GM12878 (cell line): ENCODE measurements around the gene PRELID2. TPM values are rescaled to one million over a fixed set of nuclear protein-coding genes. Genes with fewer than 3 reads are reported as not detected.

Experiments used
- ATAC-seq: fragments of 200-7000 bp; cut with Tn5 transposase; 3 replicates; pipeline ENCODE4 v1.9.1; 2020; ENCODE audit warnings: mild to moderate bottlenecking, moderate library complexity
- BruUV-seq: library from RNA; stranded (reverse); fragments of 400-500 nt; replicated peaks from 2 replicates; lab custom pipeline; 2021; lab: Mats Ljungman, UMichigan
- CTCF ChIA-PET: fragments of 300-600 bp; sonication (Branson Sonifier 250); formaldehyde crosslinking; extraction: SDS; loops from one replicate; lab custom pipeline; 2021; ENCODE audit warnings: inconsistent platforms; lab: Yijun Ruan, JAX
- POLR2A ChIA-PET: fragments of 350-600 bp; formaldehyde crosslinking; extraction: SDS; loops from one replicate; lab custom pipeline; 2021; ENCODE audit warnings: inconsistent platforms; lab: Charles Lee
- RAD21 ChIA-PET: fragments of 300-600 bp; sonication (Branson Sonifier 250); formaldehyde crosslinking; loops from one replicate; lab custom pipeline; 2023; ENCODE audit warnings: antibody characterized with exemption; ENCODE audit not compliant: unreplicated experiment; lab: Charles Lee
- SMC1A ChIA-PET: fragments of 300-600 bp; sonication (Branson Sonifier 250); formaldehyde crosslinking; loops from one replicate; lab custom pipeline; 2023; ENCODE audit not compliant: unreplicated experiment, uncharacterized antibody; lab: Charles Lee
- DNase-seq: peaks from one replicate; pipeline ENCODE4 v3.0.0-alpha.2; 2011; ENCODE audit warnings: low read depth, low spot score
- FAIRE-seq: peaks from 3 replicates; lab custom pipeline; 2011; peaks lifted over from hg19 to GRCh38; lab: Jason Lieb, UNC
- H2AFZ ChIP-seq: 2 replicates; pipeline ENCODE4 v1.6.0; 2011; ENCODE audit warnings: low read depth, low read length, control low read depth; ENCODE audit not compliant: control insufficient read depth
- H3K27ac ChIP-seq: 2 replicates; pipeline ENCODE4 v1.5.1; 2011; ENCODE audit warnings: control low read depth; ENCODE audit not compliant: control insufficient read depth, insufficient read depth
- H3K27me3 ChIP-seq, 2 experiments: replicated peaks in 1 of 2; 2 replicates each; pipeline versions ENCODE4 v1.6.0 to v1.6.1; 2011; ENCODE audit warnings: low read length in 1 of 2; ENCODE audit not compliant: control insufficient read depth in 2 of 2, insufficient read depth in 2 of 2
- H3K36me3 ChIP-seq, 2 experiments: 2 replicates each; pipeline ENCODE4 v1.5.1; 2011; ENCODE audit warnings: low read length in 1 of 2; ENCODE audit not compliant: control insufficient read depth in 2 of 2, insufficient read depth in 2 of 2
- H3K4me1 ChIP-seq: 2 replicates; pipeline ENCODE4 v1.6.1; 2011; ENCODE audit warnings: mild to moderate bottlenecking, low read length, moderate library complexity, mixed read lengths; ENCODE audit not compliant: control insufficient read depth, insufficient read depth
- H3K4me2 ChIP-seq: 2 replicates; pipeline ENCODE4 v1.6.0; 2011; ENCODE audit warnings: control low read depth; ENCODE audit not compliant: control insufficient read depth, insufficient read depth
- H3K4me3 ChIP-seq: fragments of 200-600 bp; sonication (generic); 2 replicates; pipeline ENCODE4 v1.5.1; 2016
- H3K79me2 ChIP-seq: 2 replicates; pipeline ENCODE4 v1.6.0; 2011; ENCODE audit warnings: low read length; ENCODE audit not compliant: control insufficient read depth, insufficient read depth
- H3K9ac ChIP-seq: 2 replicates; pipeline ENCODE4 v1.8.0; 2011; ENCODE audit warnings: low read length, control low read depth, mixed read lengths; ENCODE audit not compliant: control insufficient read depth, insufficient read depth
- H3K9me3 ChIP-seq: replicated peaks from 3 replicates; pipeline ENCODE4 v1.5.1; 2011; ENCODE audit warnings: mild to moderate bottlenecking, low read length; ENCODE audit not compliant: control insufficient read depth, insufficient read depth
- H4K20me1 ChIP-seq: 2 replicates; pipeline ENCODE4 v1.6.0; 2011; ENCODE audit not compliant: control insufficient read depth, insufficient read depth
- CREB1 ChIP-seq: IDR thresholded peaks from 2 replicates; pipeline ENCODE4 v1.6.1; 2012; ENCODE audit warnings: low read depth, mild to moderate bottlenecking, inconsistent platforms
- CREM ChIP-seq: IDR thresholded peaks from 2 replicates; pipeline ENCODE4 v1.6.1; 2014; ENCODE audit warnings: antibody characterized with exemption, low read depth
- EZH2 ChIP-seq: IDR thresholded peaks from 2 replicates; pipeline ENCODE4 v1.6.1; 2012; ENCODE audit warnings: low read depth, mild to moderate bottlenecking, control low read depth, inconsistent platforms, low read length, borderline replicate concordance; ENCODE audit not compliant: control insufficient read depth
- HCFC1 ChIP-seq: fragments of 150-350 bp; IDR thresholded peaks from 2 replicates; pipeline ENCODE4 v1.6.1; 2014; ENCODE audit warnings: low read length
- HDGF ChIP-seq: fragments of 450-650 bp; IDR thresholded peaks from 2 replicates; pipeline ENCODE4 v1.6.1; 2016; ENCODE audit warnings: antibody characterized with exemption
- NBN ChIP-seq: fragments of 450-650 bp; IDR thresholded peaks from 2 replicates; pipeline ENCODE4 v1.6.1; 2016
- POLR2AphosphoS2 ChIP-seq: IDR thresholded peaks from 2 replicates; pipeline ENCODE4 v1.6.1; 2011; ENCODE audit warnings: low read depth, mild to moderate bottlenecking, low read length, improper control_type of control experiment, moderate library complexity
- SIN3A ChIP-seq: IDR thresholded peaks from 2 replicates; pipeline ENCODE4 v1.6.1; 2012; ENCODE audit warnings: low read depth, low read length, improper control_type of control experiment
- STAT3 ChIP-seq: IDR thresholded peaks from 2 replicates; pipeline ENCODE4 v1.6.1; 2011; ENCODE audit warnings: low read depth, low read length, improper control_type of control experiment
- TBL1XR1 ChIP-seq: IDR thresholded peaks from 2 replicates; pipeline ENCODE4 v1.6.1; 2012; ENCODE audit warnings: low read depth, low read length, improper control_type of control experiment
- YY1 ChIP-seq: IDR thresholded peaks from 2 replicates; pipeline ENCODE4 v1.6.1; 2011; ENCODE audit warnings: low read depth, mild to moderate bottlenecking, low read length
- ZNF207 ChIP-seq: fragments of 450-650 bp; IDR thresholded peaks from 2 replicates; pipeline ENCODE4 v1.6.1; 2014; ENCODE audit warnings: antibody characterized with exemption, mild to moderate bottlenecking, borderline replicate concordance
- ZSCAN29 ChIP-seq: fragments of 450-650 bp; IDR thresholded peaks from 2 replicates; pipeline ENCODE4 v1.6.1; 2017; ENCODE audit warnings: mild to moderate bottlenecking, moderate library complexity
- WGBS: methylation state at CpG from one replicate; pipeline ENCODE4 v1.1.6; 2016; ENCODE audit warnings: low lambda C conversion rate; ENCODE audit not compliant: insufficient replicate concordance, insufficient coverage; ENCODE audit errors: missing lambda C conversion rate; 5-methylcytosine and 5-hydroxymethylcytosine counted together
- in situ Hi-C: fragments of 300-500 bp; cut with MboI; formaldehyde crosslinking; loops from 9 replicates; pipeline ENCODE4 v1.14.3; 2018; ENCODE audit warnings: mixed read lengths
- intact Hi-C: fragments of 100-400 bp; cut with micrococcal nuclease; formaldehyde crosslinking; loops from one replicate; pipeline ENCODE4 v1.14.2; 2022; ENCODE audit not compliant: unreplicated experiment
- polyA plus RNA-seq, 11 experiments: library from polyadenylated mRNA; depleted of rRNA in 4 of 11; unstranded in 6 of 11; stranded (reverse) in 5 of 11; fragments of >200 nt; fragmentation: Nextera tagmentation in 4 of 11; fragmentation: Illumina TruSeq in 1 of 11; extraction: Ambion mirVana in 4 of 11; extraction: Trizol in 1 of 11; gene quantifications; 1 replicate in 1 of 11; 2 replicates in 10 of 11; pipeline versions ENCODE4 v1.2.1 to v1.2.3, GENCODE V29; 2011 to 2016; ENCODE audit warnings: inconsistent platforms in 2 of 11, missing spikeins in 2 of 11, low read depth in 1 of 11
- total RNA-seq, 4 experiments: library from RNA; depleted of rRNA in 3 of 4; stranded (reverse); fragments of >200 nt in 3 of 4; fragmentation: Illumina TruSeq in 1 of 4; extraction: Trizol in 1 of 4; gene quantifications; 2 replicates each; pipeline versions ENCODE4 v1.2.1 to v1.2.3, GENCODE V29; 2013 to 2021
- TF ChIP-seq, protein P1 (sequence below): IDR thresholded peaks from 2 replicates; pipeline ENCODE4 v1.6.1; 2012; ENCODE audit warnings: low read depth, low read length, improper control_type of control experiment
- TF ChIP-seq, protein P2 (sequence below): IDR thresholded peaks from 2 replicates; pipeline ENCODE4 v1.6.1; 2011; ENCODE audit warnings: borderline replicate concordance, low read depth, mild to moderate bottlenecking, moderate library complexity, mixed read lengths, low read length; ENCODE audit not compliant: insufficient read depth; ENCODE audit errors: extremely low read length

PRELID2 gene
- total and polyA plus RNA-seq, 10 of the 15 experiments (the other 5 are each of a cell fraction or from before 2014, with no cell fraction given), result 0.07 to 0.31 (median 0.13) TPM; not detected in 5

DNA sequence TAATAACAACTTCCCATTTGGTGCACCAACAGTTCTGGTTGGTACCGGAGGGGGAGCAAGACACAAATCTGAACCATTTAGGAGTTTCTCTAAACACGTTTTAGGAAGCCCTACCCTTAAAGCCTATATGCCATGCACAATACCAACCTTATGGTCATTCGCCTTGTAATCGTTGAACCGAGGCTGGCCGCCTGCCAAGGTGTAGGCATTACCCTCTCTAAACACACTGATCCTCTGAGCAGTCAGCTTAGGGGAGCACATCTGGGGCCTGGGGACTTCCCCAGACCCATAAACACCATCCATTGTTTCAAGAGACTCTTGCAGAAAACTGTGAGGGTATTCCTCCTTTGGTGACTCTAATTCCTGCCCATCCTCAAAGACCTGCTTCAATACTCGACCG is 37.3 kb upstream of the PRELID2 start:
- ChIA-PET SMC1A (no interaction called here), CTCF (no interaction called here), POLR2A (no interaction called here), RAD21 (no interaction called here)
- Histone ChIP-seq H3K27ac (no peak overlapping the region), H2AFZ (no peak overlapping the region), H3K4me3 (no peak overlapping the region), H3K9ac (no peak overlapping the region), H3K27me3 (no peaks in the 10 kb centered on the region), H3K4me1 (no peaks in the 10 kb centered on the region), H3K79me2 (no peaks in the 10 kb centered on the region), H3K36me3 (no peaks in the 10 kb centered on the region), H3K9me3 (no peaks in the 10 kb centered on the region), H4K20me1 (no peaks in the 10 kb centered on the region), H3K4me2 (no peak overlapping the region)
- 31% methylated on average over 8 of the region's 8 CpGs for WGBS
- DNase-seq, result no peak
- in situ Hi-C loops (no loop called here), intact Hi-C loops (no loop called here)
- no peak for ATAC-seq
- no TSS peak for BruUV-seq
- FAIRE-seq, result no peak
- TF ChIP-seq EZH2 (no peak), TBL1XR1 (no peak), STAT3 (no peak)
- TF ChIP-seq, protein P1, sequence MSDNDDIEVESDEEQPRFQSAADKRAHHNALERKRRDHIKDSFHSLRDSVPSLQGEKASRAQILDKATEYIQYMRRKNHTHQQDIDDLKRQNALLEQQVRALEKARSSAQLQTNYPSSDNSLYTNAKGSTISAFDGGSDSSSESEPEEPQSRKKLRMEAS, result no peak

DNA sequence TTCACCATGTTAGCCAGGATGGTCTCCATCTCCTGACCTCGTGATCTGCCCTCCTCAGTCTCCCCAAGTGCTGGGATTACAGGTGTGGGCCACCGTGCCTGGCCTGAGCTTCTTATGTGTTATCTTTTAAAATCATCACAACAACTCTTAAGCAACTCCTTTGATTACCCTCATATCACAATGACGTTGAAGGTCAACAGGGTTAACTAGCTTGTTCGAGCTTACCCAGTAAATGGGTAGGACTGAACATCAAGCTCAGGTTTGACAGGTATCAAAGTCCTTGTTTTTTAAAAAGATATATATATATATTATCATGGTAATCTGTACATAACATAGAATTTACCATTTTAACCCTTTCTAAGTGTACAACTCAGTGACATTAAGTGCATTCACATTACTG is 34.6 kb upstream of the PRELID2 start:
- Histone ChIP-seq H3K9ac (no peak overlapping the region), H3K4me2 (no peak overlapping the region), H3K4me3 (no peak overlapping the region), H3K4me1 (no peaks in the 10 kb centered on the region), H3K9me3 (no peaks in the 10 kb centered on the region), H3K27me3 (no peaks in the 10 kb centered on the region; a peak in 1 of 4 replicates), H2AFZ (no peak overlapping the region), H3K36me3 (no peaks in the 10 kb centered on the region), H4K20me1 (no peaks in the 10 kb centered on the region), H3K27ac (no peak overlapping the region), H3K79me2 (no peaks in the 10 kb centered on the region)
- ChIA-PET CTCF (no interaction called here), POLR2A (no interaction called here), SMC1A (no interaction called here), RAD21 (no interaction called here)
- ATAC-seq (no peak), DNase-seq (no peak), FAIRE-seq (no peak)
- WGBS, result 20% methylated on average over 4 of the region's 4 CpGs
- no peak for TF ChIP-seq CREM
- TF ChIP-seq YY1, result no peak
- TF ChIP-seq, protein P2, sequence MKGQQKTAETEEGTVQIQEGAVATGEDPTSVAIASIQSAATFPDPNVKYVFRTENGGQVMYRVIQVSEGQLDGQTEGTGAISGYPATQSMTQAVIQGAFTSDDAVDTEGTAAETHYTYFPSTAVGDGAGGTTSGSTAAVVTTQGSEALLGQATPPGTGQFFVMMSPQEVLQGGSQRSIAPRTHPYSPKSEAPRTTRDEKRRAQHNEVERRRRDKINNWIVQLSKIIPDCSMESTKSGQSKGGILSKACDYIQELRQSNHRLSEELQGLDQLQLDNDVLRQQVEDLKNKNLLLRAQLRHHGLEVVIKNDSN, result no peak
- no peak for TF ChIP-seq HCFC1
- no peak for TF ChIP-seq SIN3A
- no peak for TF ChIP-seq HDGF
- TF ChIP-seq ZSCAN29, result no peak
- no peak for TF ChIP-seq ZNF207
- TF ChIP-seq NBN, result no peak
- no peak for TF ChIP-seq CREB1
- TF ChIP-seq POLR2AphosphoS2, result no peak
- intact Hi-C loops, result no loop called here
- BruUV-seq, result no TSS peak
- in situ Hi-C loops, result no loop called here
